ENCODE measurements around the gene SNX25. TPM values are rescaled to one million over a fixed set of nuclear protein-coding genes. Genes with fewer than 3 reads are reported as not detected.

The SNX25 gene
- polyA plus RNA-seq, 1 donor (not counting 4 experiments of a cell fraction or from before 2014, with no cell fraction given): 5.0 TPM

DNA sequence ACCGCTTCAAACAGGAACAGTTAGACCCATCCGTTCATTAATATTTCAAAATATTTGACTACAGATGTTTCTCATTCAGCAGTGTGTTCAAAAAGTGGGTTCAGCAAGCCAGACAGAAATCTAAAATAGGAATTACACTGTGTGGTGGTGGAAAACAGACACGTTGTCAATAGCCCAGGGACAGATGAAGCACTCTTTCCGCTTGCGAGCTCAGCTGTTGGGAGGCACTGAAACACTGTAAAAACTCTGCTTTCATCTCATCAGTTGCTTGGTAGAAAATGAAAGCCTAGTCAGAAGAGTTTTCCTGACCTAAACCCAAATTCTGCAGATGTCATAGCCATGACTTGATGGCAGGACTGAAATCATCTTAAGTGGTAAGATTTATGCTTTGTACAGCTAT, 147.8 kb downstream of the SNX25 start:
- no peaks in the 10 kb centered on the region for H3K9me1 ChIP-seq (ENCODE audit: control insufficient read depth, extremely low read depth, insufficient read depth, low read length)
- no peak overlapping the region for H2AFZ ChIP-seq (ENCODE audit: control insufficient read depth, low read length)
- no peaks in the 10 kb centered on the region for H3K79me2 ChIP-seq (ENCODE audit: control insufficient read depth, insufficient read depth, low read length)
- no peak overlapping the region for H3K9ac ChIP-seq (ENCODE audit: control insufficient read depth, extremely low read depth, insufficient read depth, low read length)
- no peaks in the 10 kb centered on the region for H3K36me3 ChIP-seq (ENCODE audit: control insufficient read depth in 2 of 2, extremely low read depth in 1 of 2, insufficient read depth in 2 of 2, low read length in 2 of 2)
- FAIRE-seq: no peak
- no peak overlapping the region for H3K4me3 ChIP-seq (ENCODE audit: control insufficient read depth in 2 of 3, extremely low read depth in 1 of 3, insufficient read depth in 2 of 3, low read depth in 1 of 3, low read length in 3 of 3)
- H4K20me1 ChIP-seq (ENCODE audit: control insufficient read depth, extremely low read depth, insufficient read depth, low read length): no peaks in the 10 kb centered on the region
- H3K4me1 ChIP-seq (ENCODE audit: control insufficient read depth, extremely low read depth, insufficient read depth, low read length): no peaks in the 10 kb centered on the region
- H3K9me3 ChIP-seq (ENCODE audit: control insufficient read depth, low read depth, low read length): no peaks in the 10 kb centered on the region
- H3K27ac ChIP-seq (ENCODE audit: control insufficient read depth, insufficient read depth, low read length): no peak overlapping the region
- no peak for DNase-seq (ENCODE audit: low read depth, low spot score)
- no peak overlapping the region for H3K4me2 ChIP-seq (ENCODE audit: control insufficient read depth, extremely low read depth, insufficient read depth, low read depth, low read length)
- no peaks in the 10 kb centered on the region for H3K27me3 ChIP-seq (ENCODE audit: control insufficient read depth, extremely low read depth, insufficient read depth, low read length)
- dilution Hi-C loops (cut with MboI; ENCODE audit: extremely low pct_ligation_motif_present, low sequenced_read_pairs): no loop called here
- no peak for TF ChIP-seq EZH2 (IDR thresholded peaks at IDR 0.05; ENCODE audit: low read length)
- TF ChIP-seq, protein P1, sequence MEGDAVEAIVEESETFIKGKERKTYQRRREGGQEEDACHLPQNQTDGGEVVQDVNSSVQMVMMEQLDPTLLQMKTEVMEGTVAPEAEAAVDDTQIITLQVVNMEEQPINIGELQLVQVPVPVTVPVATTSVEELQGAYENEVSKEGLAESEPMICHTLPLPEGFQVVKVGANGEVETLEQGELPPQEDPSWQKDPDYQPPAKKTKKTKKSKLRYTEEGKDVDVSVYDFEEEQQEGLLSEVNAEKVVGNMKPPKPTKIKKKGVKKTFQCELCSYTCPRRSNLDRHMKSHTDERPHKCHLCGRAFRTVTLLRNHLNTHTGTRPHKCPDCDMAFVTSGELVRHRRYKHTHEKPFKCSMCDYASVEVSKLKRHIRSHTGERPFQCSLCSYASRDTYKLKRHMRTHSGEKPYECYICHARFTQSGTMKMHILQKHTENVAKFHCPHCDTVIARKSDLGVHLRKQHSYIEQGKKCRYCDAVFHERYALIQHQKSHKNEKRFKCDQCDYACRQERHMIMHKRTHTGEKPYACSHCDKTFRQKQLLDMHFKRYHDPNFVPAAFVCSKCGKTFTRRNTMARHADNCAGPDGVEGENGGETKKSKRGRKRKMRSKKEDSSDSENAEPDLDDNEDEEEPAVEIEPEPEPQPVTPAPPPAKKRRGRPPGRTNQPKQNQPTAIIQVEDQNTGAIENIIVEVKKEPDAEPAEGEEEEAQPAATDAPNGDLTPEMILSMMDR (optimal IDR thresholded peaks at IDR 0.05 in 1 of 3, IDR thresholded peaks at IDR 0.05 in 1 of 3, conservative IDR thresholded peaks at IDR 0.05 in 1 of 3; ENCODE audit: extremely low read depth in 1 of 3, insufficient read depth in 2 of 3, low read length in 3 of 3): no peak

- Histone ChIP-seq H3K79me2 (ENCODE audit: control insufficient read depth, insufficient read depth, low read length) (no peaks in the 10 kb centered on the region), H3K36me3 (ENCODE audit: control insufficient read depth in 2 of 2, extremely low read depth in 1 of 2, insufficient read depth in 2 of 2, low read length in 2 of 2) (no peaks in the 10 kb centered on the region), H3K9me3 (ENCODE audit: control insufficient read depth, low read depth, low read length) (no peaks in the 10 kb centered on the region), H2AFZ (ENCODE audit: control insufficient read depth, low read length) (no peak overlapping the region), H3K27ac (ENCODE audit: control insufficient read depth, insufficient read depth, low read length) (no peak overlapping the region), H3K4me1 (ENCODE audit: control insufficient read depth, extremely low read depth, insufficient read depth, low read length) (no peaks in the 10 kb centered on the region), H3K9me1 (ENCODE audit: control insufficient read depth, extremely low read depth, insufficient read depth, low read length) (no peaks in the 10 kb centered on the region), H3K4me3 (ENCODE audit: control insufficient read depth in 2 of 3, extremely low read depth in 1 of 3, insufficient read depth in 2 of 3, low read depth in 1 of 3, low read length in 3 of 3) (no peak overlapping the region), H4K20me1 (ENCODE audit: control insufficient read depth, extremely low read depth, insufficient read depth, low read length) (no peaks in the 10 kb centered on the region), H3K27me3 (ENCODE audit: control insufficient read depth, extremely low read depth, insufficient read depth, low read length) (no peaks in the 10 kb centered on the region), H3K4me2 (ENCODE audit: control insufficient read depth, extremely low read depth, insufficient read depth, low read depth, low read length) (no peak overlapping the region), H3K9ac (ENCODE audit: control insufficient read depth, extremely low read depth, insufficient read depth, low read length) (no peak overlapping the region)
- DNase-seq (ENCODE audit: low read depth, low spot score): no peak
- FAIRE-seq: no peak
- dilution Hi-C loops (cut with MboI; ENCODE audit: extremely low pct_ligation_motif_present, low sequenced_read_pairs): no loop called here
- TF ChIP-seq EZH2 (IDR thresholded peaks at IDR 0.05; ENCODE audit: low read length): no peak
- TF ChIP-seq, protein P1 (optimal IDR thresholded peaks at IDR 0.05 in 1 of 3, IDR thresholded peaks at IDR 0.05 in 1 of 3, conservative IDR thresholded peaks at IDR 0.05 in 1 of 3; ENCODE audit: extremely low read depth in 1 of 3, insufficient read depth in 2 of 3, low read length in 3 of 3): no peak
Measured at GRCh38 chr4:185357733-185358440, 148.5 kb downstream of the SNX25 start.
